HCT116 (cell line): ENCODE results near the gene PLEKHA5.

Source experiments
- CTCF ChIP-seq, 3 experiments: fragments of 200-600 bp in 1 of 3; sonication (generic) in 1 of 3; IDR thresholded peaks in 2 of 3; conservative IDR thresholded peaks in 1 of 3; 2 replicates each; pipeline ENCODE4 v1.5.1; 2012 to 2017; ENCODE audit warnings: low read depth in 2 of 3, low read length in 2 of 3, antibody characterized with exemption in 1 of 3, borderline replicate concordance in 1 of 3, control low read depth in 1 of 3, mild to moderate bottlenecking in 1 of 3, mixed read lengths in 1 of 3, mixed run types in 1 of 3, moderate library complexity in 1 of 3; ENCODE audit not compliant: insufficient read depth in 1 of 3
- SP1 ChIP-seq: IDR thresholded peaks from 2 replicates; pipeline ENCODE4 v1.6.1; 2012; ENCODE audit warnings: low read depth
- YY1 ChIP-seq: IDR thresholded peaks from 2 replicates; pipeline ENCODE4 v1.6.1; 2011; ENCODE audit warnings: low read length, low read depth, moderate library complexity, mild to moderate bottlenecking; ENCODE audit not compliant: insufficient replicate concordance; ENCODE audit errors: extremely low read depth
- TF ChIP-seq, protein P1 (sequence below): IDR thresholded peaks from 2 replicates; pipeline ENCODE4 v1.6.1; 2012

GRCh38 chr12:19288603-19289244 lies 159.2 kb downstream of the PLEKHA5 start:
- TF ChIP-seq SP1 (no peak), YY1 (no peak), CTCF (IDR thresholded peaks at IDR 0.05 in 2 of 3, conservative IDR thresholded peaks at IDR 0.05 in 1 of 3; ENCODE audit: borderline replicate concordance in 1 of 3, insufficient read depth in 1 of 3, low read depth in 2 of 3, low read length in 2 of 3) (peak; percentile 42 to 75 (median 56); a peak in 5 of 6 replicates)
- TF ChIP-seq, protein P1, sequence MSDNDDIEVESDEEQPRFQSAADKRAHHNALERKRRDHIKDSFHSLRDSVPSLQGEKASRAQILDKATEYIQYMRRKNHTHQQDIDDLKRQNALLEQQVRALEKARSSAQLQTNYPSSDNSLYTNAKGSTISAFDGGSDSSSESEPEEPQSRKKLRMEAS: no peak
